Type B pancreatic cell (in vitro differentiated cells): Measurements from ENCODE around the gene USP26. TPM values are rescaled to one million over a fixed set of nuclear protein-coding genes. Genes with fewer than 3 reads are reported as not detected.
"Not testable (repeated sequence)": the region's sequence is repeated elsewhere in the genome, so short reads cannot be mapped to it uniquely, and the experiment has no call there.

ENCODE experiments used
- DNase-seq: peaks from one replicate; pipeline ENCODE4 v3.0.0; 2021; ENCODE audit warnings: mixed read lengths; ENCODE audit not compliant: unreplicated experiment; ENCODE audit errors: extremely low spot score
- H3K27ac Mint-ChIP-seq: 2 replicates; pipeline ENCODE4 v1.8.0; 2021; ENCODE audit warnings: mild to moderate bottlenecking, mixed read lengths
- H3K27me3 Mint-ChIP-seq: 2 replicates; pipeline ENCODE4 v1.8.0; 2021; ENCODE audit warnings: mixed read lengths
- H3K36me3 Mint-ChIP-seq: 2 replicates; pipeline ENCODE4 v1.8.0; 2021; ENCODE audit warnings: mixed read lengths
- H3K4me1 Mint-ChIP-seq: one replicate; pipeline ENCODE4 v1.8.0; 2021; ENCODE audit warnings: mixed read lengths; ENCODE audit not compliant: unreplicated experiment
- H3K4me3 Mint-ChIP-seq: 2 replicates; pipeline ENCODE4 v1.8.0; 2021; ENCODE audit warnings: mild to moderate bottlenecking, mixed read lengths
- H3K9me3 Mint-ChIP-seq: 2 replicates; pipeline ENCODE4 v1.8.0; 2021; ENCODE audit warnings: mixed read lengths
- total RNA-seq: library from RNA; stranded (reverse); gene quantifications from 2 replicates; pipeline ENCODE4 v1.2.1, GENCODE V29; 2021; ENCODE audit warnings: low replicate concordance
- TF ChIP-seq, protein P1 (sequence below): fragments of 200-600 bp; sonication (generic); conservative IDR thresholded peaks from 2 replicates; pipeline ENCODE4 v1.5.0; 2021; ENCODE audit warnings: antibody characterized with exemption, mild to moderate bottlenecking

USP26 gene
- total RNA-seq, 1 donor from 2014 or later, result not detected

DNA sequence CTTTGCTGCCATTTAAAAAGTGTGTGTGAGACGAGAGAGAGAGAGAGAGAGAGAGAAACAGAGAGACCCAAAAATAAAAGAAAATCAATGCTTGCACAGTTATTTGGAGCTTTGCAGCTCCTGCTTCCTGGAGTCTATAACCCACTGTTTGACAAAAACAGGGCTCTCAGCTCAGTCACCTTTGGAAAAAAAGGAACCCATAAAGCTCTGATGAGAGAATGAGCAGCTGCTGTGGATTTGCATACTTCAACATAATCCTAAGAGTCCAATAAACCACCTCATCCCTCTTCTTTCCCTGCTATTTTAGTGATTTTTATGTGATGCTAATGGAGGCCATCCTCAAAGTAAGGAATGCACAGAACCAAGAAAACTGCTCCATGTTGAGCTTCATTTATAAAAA is 50.3 kb downstream of the USP26 start:
- Mint-ChIP-seq H3K4me1 (no peaks in the 10 kb centered on the region), H3K9me3 (no peaks in the 10 kb centered on the region), H3K4me3 (no peak overlapping the region), H3K27ac (no peak overlapping the region), H3K27me3 (no peaks in the 10 kb centered on the region), H3K36me3 (no peaks in the 10 kb centered on the region)
- DNase-seq, result no peak
- TF ChIP-seq, protein P1, sequence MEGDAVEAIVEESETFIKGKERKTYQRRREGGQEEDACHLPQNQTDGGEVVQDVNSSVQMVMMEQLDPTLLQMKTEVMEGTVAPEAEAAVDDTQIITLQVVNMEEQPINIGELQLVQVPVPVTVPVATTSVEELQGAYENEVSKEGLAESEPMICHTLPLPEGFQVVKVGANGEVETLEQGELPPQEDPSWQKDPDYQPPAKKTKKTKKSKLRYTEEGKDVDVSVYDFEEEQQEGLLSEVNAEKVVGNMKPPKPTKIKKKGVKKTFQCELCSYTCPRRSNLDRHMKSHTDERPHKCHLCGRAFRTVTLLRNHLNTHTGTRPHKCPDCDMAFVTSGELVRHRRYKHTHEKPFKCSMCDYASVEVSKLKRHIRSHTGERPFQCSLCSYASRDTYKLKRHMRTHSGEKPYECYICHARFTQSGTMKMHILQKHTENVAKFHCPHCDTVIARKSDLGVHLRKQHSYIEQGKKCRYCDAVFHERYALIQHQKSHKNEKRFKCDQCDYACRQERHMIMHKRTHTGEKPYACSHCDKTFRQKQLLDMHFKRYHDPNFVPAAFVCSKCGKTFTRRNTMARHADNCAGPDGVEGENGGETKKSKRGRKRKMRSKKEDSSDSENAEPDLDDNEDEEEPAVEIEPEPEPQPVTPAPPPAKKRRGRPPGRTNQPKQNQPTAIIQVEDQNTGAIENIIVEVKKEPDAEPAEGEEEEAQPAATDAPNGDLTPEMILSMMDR, result no peak

DNA sequence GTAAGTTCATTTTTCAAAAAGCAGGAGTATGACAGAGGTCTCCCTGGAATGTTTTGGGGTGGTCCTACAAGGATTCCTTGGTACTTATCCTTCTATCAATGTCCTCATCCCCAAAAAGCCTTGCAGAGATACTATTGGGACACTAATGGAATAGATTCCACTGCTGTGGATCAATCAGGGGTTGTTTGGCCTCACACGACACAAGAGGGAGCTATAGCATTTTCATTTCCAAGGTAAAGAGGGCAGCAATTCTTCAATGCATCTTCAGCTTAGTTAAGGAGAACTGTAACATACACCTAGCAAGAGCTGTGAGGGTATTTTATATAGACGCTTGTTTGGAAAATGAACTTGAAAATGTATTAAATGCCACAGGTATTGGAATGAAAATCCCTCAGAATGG is 50.9 kb downstream of the USP26 start:
- Mint-ChIP-seq H3K9me3 (no peaks in the 10 kb centered on the region), H3K36me3 (no peaks in the 10 kb centered on the region), H3K4me1 (no peaks in the 10 kb centered on the region), H3K27me3 (no peaks in the 10 kb centered on the region), H3K4me3 (no peak overlapping the region), H3K27ac (no peak overlapping the region)
- no peak for DNase-seq
- TF ChIP-seq, protein P1, result peak; percentile 72

DNA sequence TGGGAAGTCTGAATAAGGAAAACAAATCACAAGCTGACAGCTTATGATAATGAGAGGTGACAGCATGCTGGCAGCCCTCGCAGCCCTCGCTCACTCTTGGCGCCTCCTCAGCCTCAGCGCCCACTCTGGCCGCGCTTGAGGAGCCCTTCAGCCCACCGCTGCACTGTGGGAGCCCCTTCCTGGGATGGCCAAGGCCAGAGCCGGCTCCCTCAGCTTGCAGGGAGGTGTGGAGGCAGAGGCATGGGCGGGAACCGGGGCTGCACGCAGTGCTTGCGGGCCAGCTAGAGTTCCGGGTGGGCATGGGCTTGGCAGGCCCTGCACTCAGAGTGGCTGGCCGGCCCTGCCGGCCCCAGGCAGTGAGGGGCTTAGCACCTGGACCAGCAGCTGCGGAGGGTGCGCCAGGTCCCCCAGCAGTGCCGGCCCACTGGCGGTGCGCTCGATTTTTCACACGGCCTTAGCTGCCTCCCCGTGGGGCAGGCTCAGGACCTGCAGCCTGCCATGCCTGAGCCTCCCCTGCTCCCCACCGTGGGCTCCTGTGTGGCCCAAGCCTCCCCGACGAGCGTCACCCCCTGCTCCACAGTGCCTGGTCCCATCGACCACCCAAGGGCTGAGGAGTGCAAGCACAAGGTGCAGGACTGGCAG is 52.6 kb downstream of the USP26 start:
- H3K4me3 Mint-ChIP-seq, H3K27me3 Mint-ChIP-seq, H3K27ac Mint-ChIP-seq, H3K4me1 Mint-ChIP-seq, H3K9me3 Mint-ChIP-seq, H3K36me3 Mint-ChIP-seq, DNase-seq: not testable (repeated sequence)

DNA sequence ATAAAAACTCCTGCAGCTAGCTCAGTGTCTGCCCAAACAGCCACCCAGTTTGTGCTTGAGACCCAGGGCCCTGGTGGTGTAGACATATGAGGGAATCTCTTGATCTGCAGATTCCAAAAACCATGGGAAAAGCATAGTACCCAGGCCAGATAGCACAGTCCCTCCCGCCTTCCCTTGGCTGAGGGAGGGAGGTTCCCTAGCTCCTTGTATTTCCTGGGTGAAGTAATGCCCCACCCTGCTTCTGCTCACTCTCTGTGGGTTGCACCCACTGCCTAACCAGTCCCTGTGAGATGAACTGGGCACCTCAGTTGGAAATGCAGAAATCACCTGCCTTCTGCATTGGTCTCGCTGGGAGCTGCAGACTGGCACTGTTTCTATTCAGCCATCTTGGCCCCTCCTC is 54.6 kb downstream of the USP26 start:
- TF ChIP-seq, protein P1, result no peak
- no peaks in the 10 kb centered on the region for H3K27me3 Mint-ChIP-seq
- DNase-seq, result no peak
- peaks cover 10% of the 10 kb centered on the region for H3K9me3 Mint-ChIP-seq
- no peaks in the 10 kb centered on the region for H3K36me3 Mint-ChIP-seq
- H3K27ac Mint-ChIP-seq, result no peak overlapping the region
- no peaks in the 10 kb centered on the region for H3K4me1 Mint-ChIP-seq
- no peak overlapping the region for H3K4me3 Mint-ChIP-seq

DNA sequence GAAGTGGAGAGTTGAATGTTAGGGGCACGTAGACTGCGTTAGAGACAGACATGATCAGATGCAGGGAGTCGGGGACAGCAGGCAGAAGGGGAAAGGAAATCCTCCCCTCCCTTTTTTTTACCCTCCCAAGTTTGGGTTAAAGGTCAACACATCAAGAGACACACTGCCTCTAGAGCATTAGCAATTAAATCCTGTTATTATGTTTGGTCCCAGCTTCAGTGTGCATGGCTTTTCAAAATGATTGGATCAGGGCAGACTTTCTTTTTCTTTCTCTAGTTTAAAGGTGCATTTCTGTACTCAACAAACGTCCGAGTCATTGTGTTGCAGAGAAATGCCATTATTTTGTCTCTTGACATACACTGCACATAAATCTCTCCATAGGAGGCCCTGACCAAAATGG is 63.9 kb downstream of the USP26 start:
- Mint-ChIP-seq H3K9me3 (no peaks in the 10 kb centered on the region), H3K27ac (no peak overlapping the region), H3K4me1 (peaks cover 22% of the 10 kb centered on the region), H3K4me3 (peak overlapping the region; percentile 14), H3K27me3 (no peaks in the 10 kb centered on the region), H3K36me3 (no peaks in the 10 kb centered on the region)
- no peak for DNase-seq
- TF ChIP-seq, protein P1, result no peak

DNA sequence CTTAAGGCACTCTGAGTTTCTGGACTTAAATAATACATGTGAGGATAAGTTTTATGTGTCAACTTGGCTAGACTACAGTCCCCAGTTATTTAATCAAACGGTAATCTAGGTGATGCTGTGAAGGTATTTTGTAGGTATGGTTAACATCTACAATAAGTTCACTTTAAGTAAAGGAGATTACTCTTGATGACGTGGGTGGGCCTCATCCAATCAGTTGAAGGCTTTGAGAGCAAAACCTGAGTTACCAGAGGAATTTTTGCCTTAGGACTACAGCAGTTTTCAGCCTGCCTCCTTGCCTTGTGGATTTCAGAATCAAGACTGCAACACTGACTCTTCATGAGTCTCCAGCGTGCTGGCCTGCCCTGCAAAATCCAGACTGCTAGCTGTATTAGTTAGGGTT is 78.7 kb downstream of the USP26 start:
- no peak for DNase-seq
- TF ChIP-seq, protein P1, result no peak
- Mint-ChIP-seq H3K4me1 (no peaks in the 10 kb centered on the region), H3K4me3 (no peak overlapping the region), H3K27ac (no peak overlapping the region), H3K36me3 (no peaks in the 10 kb centered on the region), H3K9me3 (no peaks in the 10 kb centered on the region), H3K27me3 (peaks cover 6% of the 10 kb centered on the region)
